K562 (cell line): Measurements from ENCODE around the gene KIAA0825.

Experiments
- E2F4 ChIP-seq: sonication (generic); formaldehyde crosslinking; IDR thresholded peaks from 2 replicates; pipeline ENCODE4 v1.8.0; 2022; ENCODE audit warnings: mild to moderate bottlenecking, low read depth, missing genetic modification reagents
- ESRRA ChIP-seq: fragments of 450-650 bp; IDR thresholded peaks from 2 replicates; pipeline ENCODE4 v1.6.1; 2014; ENCODE audit warnings: low read depth, mild to moderate bottlenecking, moderate library complexity, borderline replicate concordance

- TF ChIP-seq E2F4: no peak
- no peak for TF ChIP-seq ESRRA
These were observed 370.1 kb downstream of the KIAA0825 start for GRCh38 chr5:94248175-94248875.
